DND-41 (cell line): ENCODE results near the gene KDM6A.
"Not testable (repeated sequence)": the region's sequence is repeated elsewhere in the genome, so short reads cannot be mapped to it uniquely, and the experiment has no call there.

ENCODE experiments used
- ATAC-seq: fragments of 200-7000 bp; cut with Tn5 transposase; 3 replicates; pipeline ENCODE4 v1.9.1; 2021; ENCODE audit warnings: low read depth; ENCODE audit not compliant: insufficient read depth
- DNase-seq: peaks from one replicate; pipeline ENCODE4 v3.0.0-alpha.2; 2020
- H2AFZ ChIP-seq: 2 replicates; pipeline ENCODE4 v1.6.0; 2012; ENCODE audit warnings: low read depth, low read length
- H3K27ac ChIP-seq: 2 replicates; pipeline ENCODE4 v1.5.1; 2012; ENCODE audit warnings: low read length, inconsistent platforms
- H3K27me3 ChIP-seq: fragments of 200-600 bp; sonication (generic); 2 replicates; pipeline ENCODE4 v1.6.0; 2012; ENCODE audit warnings: low read length, mild to moderate bottlenecking, inconsistent platforms; ENCODE audit not compliant: insufficient read depth, poor library complexity
- H3K36me3 ChIP-seq: 2 replicates; pipeline ENCODE4 v1.5.1; 2012; ENCODE audit warnings: low read length, inconsistent platforms; ENCODE audit not compliant: insufficient read depth
- H3K4me1 ChIP-seq: 2 replicates; pipeline ENCODE4 v1.5.1; 2012; ENCODE audit warnings: mild to moderate bottlenecking, low read length; ENCODE audit not compliant: insufficient read depth
- H3K4me2 ChIP-seq: 2 replicates; pipeline ENCODE4 v1.6.0; 2012; ENCODE audit warnings: mild to moderate bottlenecking, moderate library complexity, low read length, inconsistent platforms; ENCODE audit not compliant: insufficient read depth
- H3K4me3 ChIP-seq, 2 experiments: fragments of 200-600 bp in 1 of 2; shearing (Covaris generic) in 1 of 2; 2 replicates each; pipeline ENCODE4 v1.5.1; 2012 to 2016; ENCODE audit warnings: inconsistent platforms in 2 of 2, low read length in 2 of 2, mild to moderate bottlenecking in 2 of 2, low read depth in 1 of 2, moderate library complexity in 1 of 2
- H3K79me2 ChIP-seq: 2 replicates; pipeline ENCODE4 v1.6.0; 2012; ENCODE audit warnings: low read length, inconsistent platforms; ENCODE audit not compliant: insufficient read depth
- H3K9ac ChIP-seq: 2 replicates; pipeline ENCODE4 v1.6.0; 2012; ENCODE audit warnings: low read depth, mild to moderate bottlenecking, inconsistent platforms, low read length, moderate library complexity
- H3K9me3 ChIP-seq: 2 replicates; pipeline ENCODE4 v1.5.1; 2012; ENCODE audit warnings: low read length, moderate library complexity, mild to moderate bottlenecking, inconsistent platforms; ENCODE audit not compliant: insufficient read depth, severe bottlenecking
- H4K20me1 ChIP-seq: 2 replicates; pipeline ENCODE4 v1.6.0; 2012; ENCODE audit warnings: low read length; ENCODE audit not compliant: insufficient read depth
- EZH2 ChIP-seq: IDR thresholded peaks from 3 replicates; pipeline ENCODE4 v1.6.1; 2012; ENCODE audit warnings: borderline replicate concordance, low read depth, mild to moderate bottlenecking, moderate library complexity, low read length, inconsistent platforms; ENCODE audit not compliant: severe bottlenecking
- TF ChIP-seq, protein P1 (sequence below): IDR thresholded peaks from 2 replicates; pipeline ENCODE4 v1.5.1; 2012; ENCODE audit warnings: borderline replicate concordance, low read length, moderate library complexity, mild to moderate bottlenecking; ENCODE audit not compliant: poor library complexity, severe bottlenecking; ENCODE audit errors: extremely low read depth

Gene KDM6A

DNA sequence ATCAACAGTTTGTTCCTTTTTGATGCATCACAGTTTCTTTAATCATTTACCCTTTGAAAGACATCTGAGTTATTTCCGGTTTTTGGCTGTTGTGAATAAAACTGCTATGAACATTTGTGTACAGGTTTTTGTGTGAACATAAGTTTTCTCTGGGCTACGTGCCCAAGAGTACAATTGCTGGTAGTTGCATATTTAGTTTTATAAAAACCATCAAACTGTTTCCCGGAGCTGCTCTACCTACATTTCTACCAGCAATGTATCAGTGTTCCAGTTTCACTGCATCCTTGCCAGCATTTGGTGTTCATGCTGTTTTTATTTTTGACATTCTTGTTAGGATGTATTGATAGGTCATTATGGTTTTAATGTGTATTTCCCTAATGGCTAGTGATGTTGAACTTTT, 17.3 kb downstream of the KDM6A start:
- ATAC-seq (no peak), DNase-seq (no peak)
- Histone ChIP-seq H3K36me3 (no peaks in the 10 kb centered on the region), H3K27ac (no peak overlapping the region), H3K27me3 (no peaks in the 10 kb centered on the region), H3K4me3 (no peak overlapping the region), H3K79me2 (peaks cover 95% of the 10 kb centered on the region), H3K4me1 (no peaks in the 10 kb centered on the region), H3K9ac (no peak overlapping the region), H3K9me3 (no peaks in the 10 kb centered on the region), H3K4me2 (no peak overlapping the region), H2AFZ (no peak overlapping the region), H4K20me1 (no peaks in the 10 kb centered on the region)
- TF ChIP-seq, protein P1, sequence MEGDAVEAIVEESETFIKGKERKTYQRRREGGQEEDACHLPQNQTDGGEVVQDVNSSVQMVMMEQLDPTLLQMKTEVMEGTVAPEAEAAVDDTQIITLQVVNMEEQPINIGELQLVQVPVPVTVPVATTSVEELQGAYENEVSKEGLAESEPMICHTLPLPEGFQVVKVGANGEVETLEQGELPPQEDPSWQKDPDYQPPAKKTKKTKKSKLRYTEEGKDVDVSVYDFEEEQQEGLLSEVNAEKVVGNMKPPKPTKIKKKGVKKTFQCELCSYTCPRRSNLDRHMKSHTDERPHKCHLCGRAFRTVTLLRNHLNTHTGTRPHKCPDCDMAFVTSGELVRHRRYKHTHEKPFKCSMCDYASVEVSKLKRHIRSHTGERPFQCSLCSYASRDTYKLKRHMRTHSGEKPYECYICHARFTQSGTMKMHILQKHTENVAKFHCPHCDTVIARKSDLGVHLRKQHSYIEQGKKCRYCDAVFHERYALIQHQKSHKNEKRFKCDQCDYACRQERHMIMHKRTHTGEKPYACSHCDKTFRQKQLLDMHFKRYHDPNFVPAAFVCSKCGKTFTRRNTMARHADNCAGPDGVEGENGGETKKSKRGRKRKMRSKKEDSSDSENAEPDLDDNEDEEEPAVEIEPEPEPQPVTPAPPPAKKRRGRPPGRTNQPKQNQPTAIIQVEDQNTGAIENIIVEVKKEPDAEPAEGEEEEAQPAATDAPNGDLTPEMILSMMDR, result no peak
- TF ChIP-seq EZH2, result no peak

GRCh38 chrX:44890687-44891086, 17.7 kb downstream of the KDM6A start:
- not testable (repeated sequence) for ATAC-seq, H3K4me1 ChIP-seq, H3K36me3 ChIP-seq, DNase-seq, H3K9ac ChIP-seq, H3K4me3 ChIP-seq, H3K27me3 ChIP-seq, H4K20me1 ChIP-seq, H3K27ac ChIP-seq, H3K9me3 ChIP-seq, H2AFZ ChIP-seq, H3K4me2 ChIP-seq
- peaks cover 95% of the 10 kb centered on the region for H3K79me2 ChIP-seq

GRCh38 chrX:44891642-44892041, 18.7 kb downstream of the KDM6A start:
- ATAC-seq, result no peak

GRCh38 chrX:44896876-44897186, 23.8 kb downstream of the KDM6A start:
- peaks cover 96% of the 10 kb centered on the region for H3K79me2 ChIP-seq
- peaks cover 15% of the 10 kb centered on the region for H4K20me1 ChIP-seq
- no peak overlapping the region for H3K9ac ChIP-seq
- no peaks in the 10 kb centered on the region for H3K4me1 ChIP-seq
- no peak overlapping the region for H2AFZ ChIP-seq
- DNase-seq (no peak), ATAC-seq (no peak)
- no peaks in the 10 kb centered on the region for H3K9me3 ChIP-seq
- no peaks in the 10 kb centered on the region for H3K27me3 ChIP-seq
- H3K36me3 ChIP-seq, result no peaks in the 10 kb centered on the region
- H3K4me2 ChIP-seq, result no peak overlapping the region
- H3K27ac ChIP-seq, result no peak overlapping the region
- no peak overlapping the region for H3K4me3 ChIP-seq
- TF ChIP-seq, protein P1, result no peak
- TF ChIP-seq EZH2, result no peak

More at GRCh38 chrX:44891642-44892041, 18.7 kb downstream of the KDM6A start:
- Histone ChIP-seq H3K79me2 (peaks cover 95% of the 10 kb centered on the region), H3K4me2 (no peak overlapping the region), H3K27ac (no peak overlapping the region), H3K36me3 (no peaks in the 10 kb centered on the region), H2AFZ (no peak overlapping the region), H3K4me3 (no peak overlapping the region), H3K4me1 (no peaks in the 10 kb centered on the region), H4K20me1 (no peaks in the 10 kb centered on the region), H3K9me3 (no peaks in the 10 kb centered on the region), H3K9ac (no peak overlapping the region), H3K27me3 (no peaks in the 10 kb centered on the region)
- TF ChIP-seq, protein P1, result no peak
- no peak for TF ChIP-seq EZH2
- no peak for DNase-seq
